Natural killer cell treated with Interleukin-12 subunit alpha and Interleukin-12 subunit beta and Interleukin-15 and Interleukin-18, amount 100 ng/mL, for 72 hours (primary cell): ENCODE measurements around the gene ADNP. TPM values are rescaled to one million over a fixed set of nuclear protein-coding genes. Genes with fewer than 3 reads are reported as not detected.
A peak's percentile ranks its signal among the peaks of the same experiment; 100 is the strongest.
"Not testable (repeated sequence)": the region's sequence is repeated elsewhere in the genome, so short reads cannot be mapped to it uniquely, and the experiment has no call there.

Experiments used
- ATAC-seq, 2 donors: fragments of 150-1000 bp; cut with Tn5 transposase in 1 of 2; sonication (Bioruptor Pico), chemical (Tn5 transposase) in 1 of 2; 2 replicates each; pipeline ENCODE4 v1.10.0; 2021
- DNase-seq: peaks from one replicate; pipeline ENCODE4 v3.0.0; 2022; ENCODE audit warnings: low spot score
- H3K27ac Mint-ChIP-seq, 2 donors: 1 replicate in 1 of 2; 2 replicates in 1 of 2; pipeline ENCODE4 v1.8.0; 2022; ENCODE audit warnings: mixed read lengths in 2 of 2, mild to moderate bottlenecking in 1 of 2, moderate library complexity in 1 of 2
- H3K27me3 Mint-ChIP-seq, 2 donors: 1 replicate in 1 of 2; 2 replicates in 1 of 2; pipeline ENCODE4 v1.8.0; 2022; ENCODE audit warnings: mixed read lengths in 2 of 2
- H3K36me3 Mint-ChIP-seq: one replicate; pipeline ENCODE4 v1.8.0; 2022; ENCODE audit warnings: mixed read lengths
- H3K4me1 Mint-ChIP-seq, 2 donors: 1 replicate in 1 of 2; 2 replicates in 1 of 2; pipeline ENCODE4 v1.8.0; 2022; ENCODE audit warnings: low read depth in 2 of 2, mixed read lengths in 2 of 2, mild to moderate bottlenecking in 1 of 2
- H3K4me3 Mint-ChIP-seq: one replicate; pipeline ENCODE4 v1.8.0; 2022; ENCODE audit warnings: mixed read lengths
- H3K9me3 Mint-ChIP-seq: 2 replicates; pipeline ENCODE4 v1.8.0; 2022; ENCODE audit warnings: mixed read lengths
- total RNA-seq, 2 donors: library from RNA; stranded (reverse); gene quantifications; one replicate each; pipeline ENCODE4 v1.2.3, GENCODE V29; 2022

Gene ADNP
- total RNA-seq, result 10 to 100 TPM; 55.0 to 81.8 TPM

DNA sequence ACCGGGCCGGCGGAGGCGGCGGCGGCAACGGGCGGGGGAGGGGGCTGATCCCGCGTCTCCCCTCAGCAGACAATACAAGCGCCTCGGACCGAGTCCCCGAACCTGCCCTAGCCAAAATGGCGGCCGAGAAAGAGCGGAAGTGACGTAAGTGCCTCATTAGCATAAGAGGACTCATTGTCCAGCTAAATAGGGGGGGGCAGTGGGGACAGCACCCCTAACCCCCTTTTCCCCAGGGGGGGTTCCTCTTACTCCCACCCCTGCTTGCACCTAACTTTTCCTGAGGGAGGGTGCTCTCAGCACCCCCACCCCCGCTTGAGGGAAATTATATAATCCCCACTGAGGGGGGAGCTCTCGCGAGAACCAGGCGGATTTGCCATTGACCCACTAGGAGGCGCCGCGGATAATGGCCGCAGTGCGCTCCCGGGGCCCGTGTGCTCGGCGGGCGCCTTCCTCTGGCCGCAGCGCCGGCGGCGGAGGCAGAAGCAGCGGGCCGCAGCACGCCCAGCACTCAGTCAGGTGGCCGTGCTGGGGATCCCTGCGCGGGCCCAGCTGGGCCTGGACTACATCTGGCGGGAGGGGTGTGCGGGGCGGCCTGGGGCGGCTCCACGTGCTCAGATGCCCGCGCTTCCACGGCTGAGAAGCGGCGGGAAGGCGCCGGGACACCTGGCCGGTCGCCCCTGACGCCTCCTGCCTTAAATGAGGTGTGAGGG is at the start of gene ADNP:
Gene ADNP, minus strand, starts transcription at position 132 of the 710 bp plus-strand sequence. CDS start 27,441 bp downstream, outside the sequence.
- DNase-seq, result peak; percentile 89
- H3K36me3 Mint-ChIP-seq, result peaks cover 26% of the 10 kb centered on the region

DNA sequence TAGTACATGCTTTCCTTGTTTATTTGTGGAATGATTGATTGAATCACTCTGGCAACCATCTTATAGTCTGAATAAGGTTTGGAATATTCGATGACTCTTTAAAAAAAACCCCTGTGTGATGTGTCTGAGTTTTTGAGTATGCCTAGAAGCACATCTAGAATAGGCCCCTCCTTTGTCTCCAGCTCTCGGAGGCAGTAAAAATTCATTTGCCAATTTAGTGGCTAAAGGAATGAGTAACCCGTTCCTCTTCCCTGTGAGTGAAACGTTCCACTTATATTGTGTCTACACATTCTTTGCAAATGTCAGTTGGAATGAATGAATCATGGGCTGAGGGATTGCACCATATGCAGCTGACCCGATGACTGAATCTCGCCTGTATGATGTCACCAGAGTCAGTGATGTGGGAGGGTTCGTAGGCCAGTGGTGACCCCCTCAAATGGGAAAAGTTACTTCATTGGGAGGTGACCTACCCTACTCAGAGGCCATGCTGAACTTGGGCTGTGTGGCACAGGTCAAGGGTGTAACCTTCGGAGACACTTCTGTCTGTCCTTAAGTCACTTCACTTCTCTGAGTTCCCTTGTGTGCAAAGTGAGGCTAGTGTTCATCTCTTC is 48.9 kb upstream of the ADNP start:
- no peak overlapping the region for H3K27ac Mint-ChIP-seq
- DNase-seq (no peak), ATAC-seq (peak in 1 of 2 donors; percentile 26)
- H3K4me1 Mint-ChIP-seq, result peaks cover 5 to 6% of the 10 kb centered on the region in 2 donors
- no peaks in the 10 kb centered on the region for H3K9me3 Mint-ChIP-seq
- H3K36me3 Mint-ChIP-seq, result no peaks in the 10 kb centered on the region
- peaks cover 32 to 47% of the 10 kb centered on the region in 2 donors for H3K27me3 Mint-ChIP-seq
- H3K4me3 Mint-ChIP-seq, result no peak overlapping the region

More for the DNA sequence above, at the start of gene ADNP:
- peak; percentile 86 to 88 for ATAC-seq
- Mint-ChIP-seq H3K27me3 (no peaks in the 10 kb centered on the region), H3K27ac (peak within 1 kb of the TSS; percentile 92 to 95), H3K9me3 (no peaks in the 10 kb centered on the region), H3K4me3 (peak within 1 kb of the TSS; percentile 95), H3K4me1 (peaks cover 20 to 39% of the 10 kb centered on the region in 2 donors)

GRCh38 chr20:50978533-50978932 is 47.3 kb upstream of the ADNP start:
- not testable (repeated sequence) for H3K27ac Mint-ChIP-seq, DNase-seq, H3K4me1 Mint-ChIP-seq, H3K36me3 Mint-ChIP-seq, H3K4me3 Mint-ChIP-seq, H3K9me3 Mint-ChIP-seq, ATAC-seq
- peaks cover 35 to 53% of the 10 kb centered on the region in 2 donors for H3K27me3 Mint-ChIP-seq

DNA sequence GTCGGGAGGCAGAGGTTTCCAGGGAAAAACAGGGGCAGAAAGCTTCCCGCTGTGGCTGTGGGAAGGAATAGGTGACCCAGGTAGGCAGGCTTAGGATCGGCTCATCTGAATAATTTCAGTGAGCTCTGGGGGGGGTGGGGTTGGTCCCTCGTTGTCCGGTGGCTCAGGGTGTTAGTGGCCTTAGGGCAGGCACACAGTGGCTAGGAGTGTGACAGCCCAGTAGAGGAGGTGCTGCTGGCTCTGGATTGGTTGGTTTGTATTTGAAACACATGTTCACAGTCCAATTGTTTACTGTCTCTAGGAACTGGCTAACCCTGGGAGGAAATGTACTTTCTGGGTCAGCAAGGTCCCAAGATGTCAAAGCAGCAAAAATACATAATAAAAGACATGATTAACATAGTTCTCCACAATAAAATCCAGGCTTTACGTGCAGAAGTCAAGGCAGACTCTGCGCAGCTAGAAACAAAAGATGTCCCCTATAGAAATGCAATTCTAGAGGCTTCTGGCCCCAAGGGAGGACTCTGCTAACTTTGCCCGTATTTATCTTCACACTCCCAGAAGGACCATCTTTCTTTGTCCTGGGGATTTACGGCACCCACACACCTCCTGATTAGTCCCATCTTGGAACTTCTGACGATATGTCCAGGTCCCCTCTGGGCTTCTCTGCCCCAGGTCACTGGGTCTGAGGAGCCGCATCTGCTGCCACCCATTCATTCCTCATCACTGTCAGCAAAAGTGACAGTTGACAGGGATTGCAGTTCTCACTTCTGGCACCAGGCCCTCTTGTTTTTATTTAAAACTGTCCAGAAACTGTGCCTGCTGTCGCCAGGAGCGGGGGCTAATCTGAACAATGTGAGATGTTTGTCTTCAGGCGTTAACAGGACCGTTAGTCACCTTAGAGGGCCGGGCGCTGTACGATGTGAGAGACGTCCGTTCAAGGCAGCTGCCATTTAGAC is 46.1 kb upstream of the ADNP start:
- Mint-ChIP-seq H3K36me3 (no peaks in the 10 kb centered on the region), H3K27me3 (peaks cover 31 to 41% of the 10 kb centered on the region in 2 donors), H3K4me3 (no peak overlapping the region), H3K9me3 (no peaks in the 10 kb centered on the region), H3K27ac (no peak overlapping the region), H3K4me1 (peaks cover 5 to 6% of the 10 kb centered on the region in 2 donors)
- ATAC-seq (no peak), DNase-seq (no peak)

DNA sequence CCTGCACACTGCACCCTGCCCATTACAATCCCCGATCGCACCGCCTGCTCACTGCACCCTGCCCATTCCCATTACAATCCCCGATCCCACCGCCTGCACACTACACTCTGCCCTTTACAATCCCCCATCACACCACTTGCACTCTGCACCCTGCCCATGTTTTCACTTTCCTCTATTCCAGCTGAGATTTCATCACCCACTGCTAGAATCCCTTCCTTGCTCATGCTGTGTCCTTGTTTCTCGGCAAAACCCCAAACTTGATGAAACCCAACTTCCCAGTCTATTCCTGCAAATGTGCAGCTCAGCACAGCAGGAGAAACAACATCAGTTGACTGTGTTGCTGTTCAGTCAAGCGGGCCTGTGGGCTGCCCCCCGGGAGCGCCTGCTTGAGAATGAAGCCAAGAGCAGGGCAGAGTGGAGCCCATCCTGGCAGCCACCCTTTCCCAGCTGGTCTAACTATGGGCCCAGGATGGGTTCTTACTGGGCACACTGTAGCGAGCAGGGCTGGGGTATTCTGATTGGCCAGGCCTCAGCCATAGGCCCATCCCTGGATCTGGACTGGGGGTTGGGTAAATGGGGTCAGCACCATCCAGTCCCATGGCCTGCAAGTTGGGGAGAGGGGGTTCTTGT is 44.6 kb upstream of the ADNP start:
- DNase-seq (no peak), ATAC-seq (no peak)
- H3K4me3 Mint-ChIP-seq, result no peak overlapping the region
- H3K9me3 Mint-ChIP-seq, result no peaks in the 10 kb centered on the region
- no peaks in the 10 kb centered on the region for H3K36me3 Mint-ChIP-seq
- H3K27ac Mint-ChIP-seq, result no peak overlapping the region
- H3K4me1 Mint-ChIP-seq, result peaks cover 0 to 3% of the 10 kb centered on the region in 2 donors
- peaks cover 30 to 40% of the 10 kb centered on the region in 2 donors for H3K27me3 Mint-ChIP-seq

GRCh38 chr20:50969912-50970311 is 38.7 kb upstream of the ADNP start:
- DNase-seq (no peak), ATAC-seq (no peak)
- peaks cover 5 to 17% of the 10 kb centered on the region in 2 donors for H3K27me3 Mint-ChIP-seq
- no peaks in the 10 kb centered on the region for H3K9me3 Mint-ChIP-seq
- H3K27ac Mint-ChIP-seq, result no peak overlapping the region
- no peak overlapping the region for H3K4me3 Mint-ChIP-seq
- H3K4me1 Mint-ChIP-seq, result no peaks in the 10 kb centered on the region
- H3K36me3 Mint-ChIP-seq, result no peaks in the 10 kb centered on the region

- no peaks in the 10 kb centered on the region for H3K36me3 Mint-ChIP-seq
These were observed 38.2 kb upstream of the ADNP start for GRCh38 chr20:50969435-50969834.

GRCh38 chr20:50968289-50968688 is 37.1 kb upstream of the ADNP start:
- no peaks in the 10 kb centered on the region for H3K36me3 Mint-ChIP-seq
- H3K27ac Mint-ChIP-seq, result no peak overlapping the region
- no peaks in the 10 kb centered on the region for H3K9me3 Mint-ChIP-seq
- peaks cover 0 to 14% of the 10 kb centered on the region in 2 donors for H3K27me3 Mint-ChIP-seq
- DNase-seq (no peak), ATAC-seq (no peak)
- no peak overlapping the region for H3K4me3 Mint-ChIP-seq
- H3K4me1 Mint-ChIP-seq, result no peaks in the 10 kb centered on the region

More at GRCh38 chr20:50969435-50969834, 38.2 kb upstream of the ADNP start:
- Mint-ChIP-seq H3K27ac (no peak overlapping the region), H3K27me3 (peaks cover under 1 to 14% of the 10 kb centered on the region in 2 donors), H3K4me3 (no peak overlapping the region), H3K9me3 (no peaks in the 10 kb centered on the region), H3K4me1 (no peaks in the 10 kb centered on the region)
- DNase-seq (no peak), ATAC-seq (no peak)

DNA sequence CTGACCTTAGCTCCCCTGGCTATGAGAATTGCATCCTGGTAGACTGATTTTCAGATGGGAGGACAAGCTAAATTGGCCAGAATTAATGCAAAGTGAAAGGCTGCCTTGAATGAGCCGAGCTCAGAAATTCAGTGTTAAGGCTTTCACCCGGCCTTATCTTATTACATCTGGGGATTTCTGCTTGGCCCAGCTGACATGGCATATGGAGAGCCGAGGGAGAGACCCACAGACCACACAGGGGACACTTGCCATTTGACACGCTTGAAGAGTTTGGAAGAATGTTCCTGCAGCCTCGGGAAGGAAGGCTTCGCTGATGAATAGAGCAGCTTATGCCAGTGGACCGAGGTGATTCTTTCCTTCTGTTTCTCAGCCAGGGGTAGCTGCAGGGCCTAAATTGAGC is 36.3 kb upstream of the ADNP start:
- no peak for ATAC-seq
- no peaks in the 10 kb centered on the region for H3K9me3 Mint-ChIP-seq
- H3K4me1 Mint-ChIP-seq, result no peaks in the 10 kb centered on the region
- DNase-seq, result no peak
- no peak overlapping the region for H3K4me3 Mint-ChIP-seq
- peaks cover 0 to 11% of the 10 kb centered on the region in 2 donors for H3K27me3 Mint-ChIP-seq
- H3K36me3 Mint-ChIP-seq, result no peaks in the 10 kb centered on the region
- H3K27ac Mint-ChIP-seq, result no peak overlapping the region

GRCh38 chr20:50959543-50960126 is 28.4 kb upstream of the ADNP start:
- Mint-ChIP-seq H3K27me3 (no peaks in the 10 kb centered on the region), H3K9me3 (no peaks in the 10 kb centered on the region), H3K27ac (peak overlapping the region; percentile 94 to 100), H3K4me3 (peak overlapping the region; percentile 95), H3K36me3 (no peaks in the 10 kb centered on the region), H3K4me1 (peaks cover 29 to 34% of the 10 kb centered on the region in 2 donors)
- ATAC-seq (no peak), DNase-seq (no peak)

DNA sequence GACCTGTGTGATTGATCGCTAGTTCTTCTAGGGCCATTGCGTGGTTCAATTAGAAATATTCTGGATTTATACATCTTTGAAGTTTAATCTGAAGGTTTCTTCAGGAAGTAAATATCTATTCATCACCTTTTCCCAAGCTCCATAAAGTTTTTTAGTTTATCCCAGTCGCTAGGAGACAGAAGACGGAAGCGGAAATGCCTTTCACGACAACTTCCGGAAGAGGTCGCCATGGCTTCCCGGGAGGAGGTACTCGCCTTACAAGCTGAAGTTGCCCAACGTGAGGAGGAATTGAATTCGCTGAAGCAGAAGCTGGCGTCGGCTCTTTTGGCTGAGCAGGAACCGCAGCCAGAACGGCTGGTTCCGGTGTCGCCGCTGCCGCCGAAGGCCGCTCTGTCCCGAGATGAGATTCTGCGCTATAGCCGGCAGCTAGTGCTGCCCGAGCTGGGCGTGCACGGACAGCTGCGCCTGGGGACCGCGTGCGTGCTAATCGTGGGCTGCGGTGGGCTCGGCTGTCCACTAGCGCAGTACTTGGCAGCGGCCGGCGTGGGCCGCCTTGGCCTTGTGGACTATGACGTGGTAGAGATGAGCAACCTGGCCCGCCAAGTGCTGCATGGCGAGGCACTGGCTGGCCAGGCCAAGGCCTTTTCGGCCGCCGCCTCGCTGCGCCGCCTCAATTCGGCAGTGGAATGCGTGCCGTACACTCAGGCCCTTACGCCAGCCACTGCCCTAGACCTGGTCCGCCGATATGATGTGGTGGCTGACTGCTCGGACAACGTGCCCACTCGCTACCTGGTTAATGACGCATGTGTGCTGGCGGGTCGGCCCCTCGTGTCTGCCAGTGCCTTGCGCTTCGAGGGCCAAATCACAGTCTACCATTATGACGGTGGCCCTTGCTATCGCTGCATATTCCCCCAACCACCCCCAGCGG is 27.6 kb upstream of the ADNP start, which contains the start of gene MOCS3:
Gene MOCS3, plus strand, starts transcription at position 204 of the 928 bp plus-strand sequence. Its CDS starts 25 bp downstream, at position 229.
- Mint-ChIP-seq H3K4me1 (peaks cover 29 to 41% of the 10 kb centered on the region in 2 donors), H3K36me3 (no peaks in the 10 kb centered on the region), H3K4me3 (peak within 1 kb of the TSS; percentile 95), H3K9me3 (no peaks in the 10 kb centered on the region), H3K27ac (peak within 1 kb of the TSS; percentile 94 to 100), H3K27me3 (no peaks in the 10 kb centered on the region)
- peak; percentile 82 to 91 for ATAC-seq
- DNase-seq, result peak; percentile 90
